Neural progenitor cell (in vitro differentiated cells): ENCODE data around the gene SBDS.

Experiments
- EZH2 ChIP-seq: fragments of 200-600 bp; sonication (generic); IDR thresholded peaks from 2 replicates; pipeline ENCODE4 v1.6.1; 2017; ENCODE audit warnings: antibody characterized with exemption, mild to moderate bottlenecking, moderate library complexity
- TF ChIP-seq, protein P1 (sequence below): fragments of 200-600 bp; sonication (generic); IDR thresholded peaks from 2 replicates; pipeline ENCODE4 v1.5.1; 2017; ENCODE audit warnings: antibody characterized with exemption, mild to moderate bottlenecking

- TF ChIP-seq, protein P1, sequence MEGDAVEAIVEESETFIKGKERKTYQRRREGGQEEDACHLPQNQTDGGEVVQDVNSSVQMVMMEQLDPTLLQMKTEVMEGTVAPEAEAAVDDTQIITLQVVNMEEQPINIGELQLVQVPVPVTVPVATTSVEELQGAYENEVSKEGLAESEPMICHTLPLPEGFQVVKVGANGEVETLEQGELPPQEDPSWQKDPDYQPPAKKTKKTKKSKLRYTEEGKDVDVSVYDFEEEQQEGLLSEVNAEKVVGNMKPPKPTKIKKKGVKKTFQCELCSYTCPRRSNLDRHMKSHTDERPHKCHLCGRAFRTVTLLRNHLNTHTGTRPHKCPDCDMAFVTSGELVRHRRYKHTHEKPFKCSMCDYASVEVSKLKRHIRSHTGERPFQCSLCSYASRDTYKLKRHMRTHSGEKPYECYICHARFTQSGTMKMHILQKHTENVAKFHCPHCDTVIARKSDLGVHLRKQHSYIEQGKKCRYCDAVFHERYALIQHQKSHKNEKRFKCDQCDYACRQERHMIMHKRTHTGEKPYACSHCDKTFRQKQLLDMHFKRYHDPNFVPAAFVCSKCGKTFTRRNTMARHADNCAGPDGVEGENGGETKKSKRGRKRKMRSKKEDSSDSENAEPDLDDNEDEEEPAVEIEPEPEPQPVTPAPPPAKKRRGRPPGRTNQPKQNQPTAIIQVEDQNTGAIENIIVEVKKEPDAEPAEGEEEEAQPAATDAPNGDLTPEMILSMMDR = no peak
- no peak for TF ChIP-seq EZH2
These were observed 25.9 kb upstream of the SBDS start for GRCh38 chr7:67021260-67021659.
